NCI-H510A treated with DMSO at 0.1 percent for 48 hours (cell line): Measurements from ENCODE around the gene SLC6A11.

Experiments
- DNase-seq: peaks from one replicate; lab custom pipeline; 2025; lab: John Stamatoyannopoulos, UW

SLC6A11 gene

GRCh38 chr3:10930666-10931040 is 114.6 kb downstream of the SLC6A11 start:
- DNase-seq, result no peak

DNA sequence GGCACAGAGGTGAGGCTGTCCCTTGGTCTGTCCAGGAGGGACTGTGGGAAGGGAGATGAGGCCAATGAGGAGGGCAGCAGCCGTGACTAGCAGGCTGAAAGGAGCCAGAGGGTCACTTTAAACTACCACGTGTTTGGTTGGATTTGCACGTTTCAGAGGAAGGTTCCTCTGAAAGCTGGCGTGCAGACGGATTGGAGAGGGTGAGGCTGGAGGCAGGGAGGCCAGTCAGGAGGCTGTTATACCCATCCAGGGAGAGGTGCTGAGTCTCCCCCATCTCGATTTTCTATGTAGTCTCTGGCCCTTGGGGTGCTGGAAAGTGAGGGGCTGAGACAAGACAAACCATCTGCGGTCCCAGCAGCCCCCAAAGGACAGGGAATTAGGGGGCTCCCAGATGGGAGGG is 116.6 kb downstream of the SLC6A11 start:
- DNase-seq, result no peak

DNA sequence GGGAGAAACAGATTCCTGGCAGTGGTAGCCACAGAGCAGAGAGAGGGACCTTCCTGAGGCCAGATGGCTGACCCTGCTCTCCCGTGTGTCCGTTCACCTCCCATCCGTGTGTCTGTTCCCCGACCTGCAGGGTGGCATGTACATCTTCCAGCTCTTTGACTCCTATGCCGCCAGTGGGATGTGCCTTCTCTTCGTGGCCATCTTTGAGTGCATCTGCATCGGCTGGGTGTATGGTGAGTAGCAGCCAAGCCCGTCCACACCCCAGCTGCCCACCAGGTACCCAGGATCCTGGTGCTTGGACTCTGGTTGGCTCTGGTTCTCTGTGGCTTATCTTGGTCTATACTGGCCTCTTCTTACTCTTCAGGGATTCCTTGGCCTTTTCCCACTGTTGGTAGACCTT is 117.0 kb downstream of the SLC6A11 start:
- no peak for DNase-seq

GRCh38 chr3:10933470-10933804 is 117.4 kb downstream of the SLC6A11 start:
- DNase-seq, result no peak

GRCh38 chr3:10933805-10934481 is 117.9 kb downstream of the SLC6A11 start:
- DNase-seq, result no peak

GRCh38 chr3:10935028-10935427 is 119.0 kb downstream of the SLC6A11 start:
- DNase-seq, result no peak

- no peak for DNase-seq
Observed at GRCh38 chr3:10935846-10936631, 120.0 kb downstream of the SLC6A11 start.

DNA sequence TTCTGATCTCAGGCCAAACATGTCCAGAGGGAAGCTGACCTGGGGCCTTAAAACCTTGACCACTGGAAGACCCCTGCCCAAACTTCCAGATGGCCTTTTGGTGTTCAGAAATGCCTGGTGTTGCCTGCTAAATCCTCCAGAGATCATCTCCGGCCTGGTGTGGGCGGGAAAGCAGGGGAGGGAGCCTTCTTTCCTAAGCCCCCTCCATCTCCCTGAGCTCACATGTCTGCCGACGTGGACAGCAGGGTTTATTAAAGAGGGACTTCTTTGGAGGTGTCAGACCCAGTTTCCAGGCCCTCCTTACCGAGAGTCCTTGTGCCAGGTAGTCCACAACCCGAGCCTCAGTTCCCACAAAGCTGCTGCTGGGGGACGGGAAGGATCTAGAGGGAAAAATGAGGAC is 120.7 kb downstream of the SLC6A11 start:
- no peak for DNase-seq

DNA sequence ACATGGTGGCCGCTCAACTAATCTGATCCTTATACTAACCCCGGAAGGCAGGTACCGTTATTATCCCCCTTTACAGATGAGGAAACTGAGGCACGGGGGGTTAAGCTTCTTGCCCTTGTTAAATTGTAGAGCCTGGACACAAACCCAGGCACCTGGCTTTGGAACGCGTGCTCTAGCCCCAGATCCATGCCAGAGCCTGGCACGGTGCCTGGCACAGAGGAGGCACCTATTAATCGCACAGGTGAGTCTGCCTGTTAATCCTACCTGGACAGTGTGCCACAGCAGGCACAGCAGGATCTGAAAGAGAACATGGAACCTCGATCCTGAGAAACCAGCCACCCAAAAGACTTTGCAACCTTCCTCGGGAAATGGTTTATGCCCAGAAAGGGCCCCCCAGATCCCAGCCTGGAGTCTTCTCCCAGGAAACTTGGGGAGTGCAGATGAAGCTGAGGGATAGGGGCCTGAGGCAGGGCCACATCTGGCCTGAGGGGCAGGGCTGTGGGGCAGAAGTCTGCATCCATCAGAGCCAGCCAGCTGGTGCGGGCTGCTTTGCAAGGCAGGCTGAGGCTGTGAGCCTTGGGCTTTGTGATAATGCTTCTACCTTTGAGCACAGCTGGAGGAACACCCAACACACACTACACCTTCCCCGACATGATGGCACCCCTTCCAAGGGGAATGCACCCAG is 121.3 kb downstream of the SLC6A11 start:
- no peak for DNase-seq

- no peak for DNase-seq
Observed at GRCh38 chr3:10939556-10939955, 123.5 kb downstream of the SLC6A11 start.

GRCh38 chr3:10940106-10940505 is 124.1 kb downstream of the SLC6A11 start:
- DNase-seq, result no peak

- DNase-seq, result no peak
Observed at GRCh38 chr3:10941972-10942371, 125.9 kb downstream of the SLC6A11 start.

DNA sequence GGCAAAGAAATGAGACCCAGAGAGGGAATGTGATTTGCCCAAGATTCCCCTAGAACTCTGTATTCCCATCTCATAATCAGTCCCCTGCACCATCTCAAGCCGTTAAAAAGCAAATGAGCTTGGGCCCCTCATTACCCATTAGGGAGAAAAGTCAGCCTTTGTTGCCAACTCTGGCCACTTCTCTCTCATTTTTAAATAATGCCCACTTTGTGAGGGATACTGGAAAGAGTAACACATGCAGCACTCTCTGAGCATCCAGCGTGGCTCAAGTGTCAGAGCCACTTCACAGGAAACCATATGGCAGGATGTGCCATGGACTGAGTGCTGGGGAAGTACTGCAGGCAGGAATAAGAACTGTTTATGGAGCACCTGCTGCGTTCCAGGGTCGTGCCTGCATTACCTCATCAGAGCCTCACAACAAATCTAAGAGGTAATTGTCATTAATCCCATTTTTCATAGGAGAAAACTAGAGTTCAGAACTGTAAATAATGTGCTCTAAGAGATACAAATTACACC is 126.7 kb downstream of the SLC6A11 start:
- DNase-seq, result no peak

GRCh38 chr3:10944866-10945265 is 128.8 kb downstream of the SLC6A11 start:
- no peak for DNase-seq

DNA sequence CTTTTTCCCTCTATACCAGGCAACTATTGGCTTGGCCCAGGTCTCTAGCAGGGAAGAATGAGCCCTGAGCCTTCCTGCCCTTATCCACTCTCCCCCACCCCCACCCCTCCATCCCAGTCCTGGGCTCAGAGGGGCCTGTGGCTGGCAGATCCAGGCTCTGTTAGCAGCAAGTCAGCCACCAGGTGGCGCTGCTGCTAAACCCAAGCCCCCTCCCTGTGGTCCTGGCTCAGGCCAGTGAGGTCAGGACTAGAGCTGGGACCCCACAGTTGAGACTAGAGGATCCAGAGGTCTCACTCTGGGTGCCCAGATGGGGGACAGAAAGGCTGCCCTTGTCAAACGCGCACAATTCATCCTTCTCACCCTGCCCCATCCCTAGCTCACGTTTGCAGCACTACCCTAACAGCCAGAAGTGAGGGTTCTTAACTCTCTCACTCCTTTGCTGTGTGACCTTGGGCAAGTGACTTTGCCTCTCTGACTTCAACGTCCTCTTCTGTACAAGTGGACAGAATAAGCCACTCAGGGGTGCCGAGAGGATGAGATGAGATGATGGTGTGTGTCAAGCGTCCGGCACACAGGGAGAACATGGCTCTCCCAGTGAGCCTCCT is 129.8 kb downstream of the SLC6A11 start:
- peak; percentile 0 for DNase-seq

GRCh38 chr3:10946526-10946925 is 130.5 kb downstream of the SLC6A11 start:
- DNase-seq, result no peak

GRCh38 chr3:10948326-10948725 is 132.3 kb downstream of the SLC6A11 start:
- no peak for DNase-seq

GRCh38 chr3:10949197-10949596 is 133.2 kb downstream of the SLC6A11 start:
- no peak for DNase-seq

DNA sequence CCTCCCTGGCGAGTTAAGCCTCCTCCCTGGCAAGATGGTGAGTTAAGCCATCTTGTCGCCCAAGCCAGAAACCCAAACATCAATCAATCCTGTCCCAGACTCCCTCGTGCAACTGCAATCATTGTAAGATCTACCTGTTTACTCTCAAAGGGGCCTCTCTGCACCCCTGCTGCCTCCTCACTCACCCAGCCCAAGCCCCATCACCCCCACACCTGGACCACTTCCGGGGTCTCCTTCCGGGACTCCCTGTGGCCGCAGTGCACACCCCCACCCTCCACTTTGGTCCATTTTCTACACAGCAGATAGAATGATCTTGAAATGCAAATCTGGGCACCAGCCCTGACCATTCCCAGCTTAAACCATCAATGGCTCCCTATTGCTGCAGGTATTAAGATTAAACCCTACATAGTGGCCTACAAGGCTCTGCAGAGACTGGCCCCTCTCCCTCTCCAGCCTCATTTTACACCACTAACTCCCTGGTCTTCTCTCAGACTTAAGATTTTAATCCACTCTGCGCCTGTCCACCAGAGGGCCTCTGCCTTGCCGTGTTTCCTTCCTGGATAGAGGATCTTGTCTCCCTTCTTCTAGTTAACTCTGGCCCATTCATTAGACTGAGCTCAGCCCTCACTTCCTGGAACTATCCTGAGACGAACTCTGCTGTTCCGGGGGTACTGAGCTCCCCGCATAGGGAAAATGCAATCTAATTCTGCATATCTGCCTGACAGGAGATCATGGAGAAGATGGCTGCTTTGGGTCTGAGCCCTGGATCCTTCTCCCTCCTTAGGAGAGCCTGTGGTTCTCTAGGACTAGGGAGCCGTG is 134.7 kb downstream of the SLC6A11 start:
- DNase-seq, result peak; percentile 1

DNA sequence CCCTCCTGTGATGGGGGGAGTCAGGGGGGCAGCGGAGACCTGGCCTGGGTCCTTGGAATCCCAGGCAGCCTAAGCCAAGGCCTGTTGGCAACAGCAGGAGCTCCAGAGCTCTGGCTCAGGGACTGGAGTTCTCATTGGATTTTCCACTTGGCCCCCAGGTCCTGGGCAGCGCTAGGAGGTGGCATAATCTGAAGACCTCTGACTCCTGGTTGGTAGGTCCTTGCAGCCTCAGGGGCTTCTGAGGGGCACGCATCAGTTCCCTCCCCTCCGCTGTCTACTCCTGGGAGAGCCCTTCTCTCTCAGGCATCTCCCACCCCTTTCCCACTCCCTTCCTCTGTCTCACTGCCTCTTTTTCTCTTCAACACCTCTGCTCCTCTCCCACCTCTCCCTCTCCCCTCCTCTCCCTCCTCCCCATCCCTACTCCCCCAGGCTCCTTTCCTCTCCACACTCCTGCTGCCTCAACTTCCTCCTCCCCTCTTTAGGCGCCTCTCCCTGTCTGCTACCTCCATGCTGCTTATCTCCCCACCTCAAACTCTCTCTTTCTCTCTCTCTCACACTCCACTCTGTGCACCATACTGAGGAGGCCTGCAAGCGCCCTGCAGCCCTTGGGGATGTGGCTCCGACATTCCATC is 135.4 kb downstream of the SLC6A11 start:
- DNase-seq, result no peak

- DNase-seq, result no peak
Observed at GRCh38 chr3:10952525-10952924, 136.5 kb downstream of the SLC6A11 start.
